Epithelial cell of prostate (primary cell): Measurements from ENCODE around the gene TSEN34.
A peak's percentile ranks its signal among the peaks of the same experiment; 100 is the strongest.
"Not testable (repeated sequence)": the region's sequence is repeated elsewhere in the genome, so short reads cannot be mapped to it uniquely, and the experiment has no call there.

Experiments used
- DNase-seq: peaks from one replicate; pipeline ENCODE4 v3.0.0-alpha.2; 2011; ENCODE audit warnings: low read depth, low spot score
- H3K27ac ChIP-seq: fragments of 450-650 bp; 2 replicates; pipeline ENCODE4 v1.5.1; 2017; ENCODE audit warnings: mild to moderate bottlenecking

The TSEN34 gene

DNA sequence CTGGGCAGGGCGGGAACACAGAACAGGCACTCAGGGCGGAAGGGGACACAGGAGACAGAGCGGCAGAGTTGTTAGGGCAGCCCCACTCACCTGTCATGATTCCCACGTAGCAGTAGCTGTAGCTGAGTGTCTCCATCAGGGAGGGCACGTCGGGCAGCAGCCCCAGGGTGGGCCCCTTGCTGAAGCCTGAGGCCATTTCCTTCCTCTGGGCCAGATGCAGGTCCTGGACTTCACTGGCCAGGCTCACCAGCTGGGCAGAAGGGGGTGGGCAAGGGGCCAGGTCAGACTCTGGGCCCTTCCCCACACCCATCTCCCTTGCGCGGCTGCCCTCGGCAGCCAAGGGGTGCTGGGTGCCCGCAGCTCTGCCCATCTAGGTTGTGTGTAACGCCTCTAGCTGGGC, 7.7 kb upstream of the TSEN34 start:
- no peak for DNase-seq
- H3K27ac ChIP-seq = no peak overlapping the region

DNA sequence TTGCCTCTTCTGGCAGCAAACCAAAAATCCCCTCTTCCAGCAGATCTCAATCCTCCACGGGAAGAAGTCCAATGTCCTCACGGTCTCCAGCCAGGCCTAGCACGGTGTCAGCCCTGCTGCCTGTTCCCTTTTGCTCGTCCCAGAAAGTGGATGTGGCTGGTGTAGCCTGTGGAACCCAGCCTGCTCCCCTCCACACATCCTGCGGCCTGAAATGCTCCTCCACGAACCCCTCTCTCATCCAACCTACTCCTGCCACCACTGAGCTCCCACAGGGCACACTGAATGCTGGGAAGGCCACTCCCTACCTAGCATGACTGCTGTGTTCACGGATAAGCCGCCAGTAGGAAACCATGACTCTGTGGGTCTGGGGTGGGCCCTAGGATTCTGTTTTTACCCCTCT, 4.8 kb upstream of the TSEN34 start:
- no peak overlapping the region for H3K27ac ChIP-seq
- DNase-seq = no peak

GRCh38 chr19:54186934-54187381, 4.2 kb upstream of the TSEN34 start:
- no peak overlapping the region for H3K27ac ChIP-seq
- DNase-seq = no peak

DNA sequence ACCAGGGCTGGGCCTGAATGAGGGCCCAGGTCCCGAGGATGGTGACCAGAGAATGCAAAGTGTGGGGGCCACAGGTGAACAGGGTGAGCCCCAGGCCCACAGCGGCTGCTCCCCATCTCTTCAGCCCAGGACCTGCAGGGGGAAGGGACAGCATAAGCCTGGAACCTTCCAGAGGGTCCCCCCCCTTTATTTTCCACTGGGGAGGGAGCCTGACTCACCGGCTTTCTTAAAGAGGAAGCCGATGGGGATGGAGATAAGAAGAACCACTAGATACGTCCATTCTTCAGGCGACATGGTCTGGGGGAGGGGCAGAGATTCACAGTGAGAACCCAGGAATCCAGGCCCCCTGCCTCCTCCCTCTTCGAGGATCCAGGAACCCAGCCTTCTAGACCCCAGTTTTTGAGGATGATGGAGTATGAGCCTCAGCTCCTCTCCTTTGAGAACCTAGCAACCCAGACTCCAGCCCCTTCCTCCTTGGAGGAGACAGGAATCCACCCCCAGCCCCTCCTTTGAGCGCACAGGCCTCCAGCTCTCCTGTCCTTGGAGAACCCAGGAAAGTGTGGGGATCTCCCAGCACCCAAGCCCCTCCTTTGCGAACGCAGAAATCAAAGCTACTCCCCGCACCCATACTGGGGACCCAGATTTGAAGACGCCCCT, 2.8 kb upstream of the TSEN34 start:
- peak overlapping the region; percentile 94 for H3K27ac ChIP-seq
- DNase-seq = no peak

DNA sequence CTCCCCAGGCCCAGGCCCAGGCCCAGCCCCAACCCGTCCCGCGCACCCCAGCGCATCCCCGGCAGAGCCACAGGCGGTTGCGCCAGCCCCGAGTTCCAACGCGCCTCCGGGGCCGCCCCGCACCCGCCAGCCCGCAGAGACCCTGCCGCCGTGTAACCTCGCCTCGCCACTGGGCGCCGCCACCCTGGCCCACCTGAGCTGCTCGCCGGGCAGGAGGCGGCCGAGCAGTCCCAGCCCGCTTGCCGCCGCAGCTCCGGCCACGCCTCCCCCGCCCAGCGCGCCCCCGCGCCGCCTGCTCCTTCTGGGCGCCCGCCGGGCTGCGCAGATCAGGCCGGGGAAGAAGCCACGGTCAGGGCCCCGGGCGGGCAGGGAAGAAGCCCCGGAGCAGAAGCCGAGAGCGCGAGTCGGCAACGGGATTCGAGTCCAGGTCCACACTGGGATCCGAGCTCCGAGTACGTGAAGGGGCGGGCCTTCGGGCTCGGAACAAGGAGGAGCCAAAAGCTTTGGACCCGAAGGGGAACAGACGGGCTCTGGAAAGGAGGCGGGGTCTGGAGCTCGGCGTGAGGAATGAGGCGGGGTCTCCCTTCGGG, 1.9 kb upstream of the TSEN34 start, which contains the start of gene MBOAT7:
MBOAT7 (minus strand) TSS at position 436 of the 590 bp plus-strand sequence. CDS start 1,072 bp downstream, outside the sequence.
- DNase-seq = no peak
- peak within 1 kb of the TSS; percentile 94 for H3K27ac ChIP-seq

GRCh38 chr19:54189735-54190502, 1.2 kb upstream of the TSEN34 start:
- DNase-seq = peak; percentile 99

DNA sequence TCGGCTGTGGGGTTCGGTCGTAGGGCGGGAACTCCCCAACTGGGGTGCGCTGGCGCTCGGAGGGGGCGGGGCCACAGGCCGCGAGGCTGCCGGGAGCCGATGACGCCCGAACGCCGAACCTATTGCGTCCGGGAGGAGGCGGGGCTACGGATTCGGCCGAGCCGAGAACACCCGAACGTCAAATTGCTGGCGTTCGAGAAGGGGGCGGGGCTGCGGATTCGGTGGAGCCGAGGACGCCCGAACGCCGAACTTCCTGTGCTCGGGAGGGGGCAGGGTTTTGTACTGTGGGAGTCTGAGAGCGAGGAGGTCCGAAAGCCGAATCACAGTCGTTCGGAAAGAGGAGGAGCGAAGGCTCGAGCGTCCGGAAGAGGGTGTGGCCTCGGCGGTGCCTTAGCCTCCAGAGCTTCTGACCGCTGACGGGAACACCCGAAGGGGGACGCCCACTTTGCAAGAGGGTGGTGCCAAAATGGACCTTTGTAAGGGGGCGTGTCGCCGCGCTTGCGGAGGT, 551 bp upstream of the TSEN34 start:
- peak; percentile 96 for DNase-seq
- peak overlapping the region; percentile 94 for H3K27ac ChIP-seq

More at GRCh38 chr19:54189735-54190502, 1.2 kb upstream of the TSEN34 start:
- peak overlapping the region; percentile 94 for H3K27ac ChIP-seq

- no peak for DNase-seq
- H3K27ac ChIP-seq = peak overlapping the region; percentile 94
Observed at GRCh38 chr19:54191811-54192453, 824 bp downstream of the TSEN34 start.

GRCh38 chr19:54193011-54193410, 1.9 kb downstream of the TSEN34 start:
- no peak for DNase-seq
- H3K27ac ChIP-seq = no peak overlapping the region

DNA sequence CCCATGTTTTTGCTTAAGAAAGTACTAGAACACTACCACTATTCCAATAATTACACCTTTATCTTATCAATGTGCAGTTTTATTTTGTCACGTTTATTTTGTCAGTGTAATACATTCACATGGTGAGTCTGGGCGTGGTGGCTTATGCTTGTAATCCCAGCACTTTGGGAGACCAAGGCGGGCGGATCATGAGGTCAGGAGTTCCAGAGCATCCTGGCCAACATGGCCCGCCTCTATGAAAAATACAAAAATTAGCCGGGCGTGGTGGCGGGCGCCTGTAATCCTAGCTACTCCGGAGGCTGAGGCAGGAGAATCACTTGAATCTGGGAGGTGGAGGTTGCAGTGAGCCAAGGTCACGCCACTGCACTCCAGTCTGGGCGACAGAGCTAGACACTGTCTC, 3.4 kb downstream of the TSEN34 start:
- DNase-seq, H3K27ac ChIP-seq: not testable (repeated sequence)

- DNase-seq = no peak
- peak overlapping the region; percentile 57 for H3K27ac ChIP-seq
Observed at GRCh38 chr19:54196536-54196935, 5.4 kb downstream of the TSEN34 start.

DNA sequence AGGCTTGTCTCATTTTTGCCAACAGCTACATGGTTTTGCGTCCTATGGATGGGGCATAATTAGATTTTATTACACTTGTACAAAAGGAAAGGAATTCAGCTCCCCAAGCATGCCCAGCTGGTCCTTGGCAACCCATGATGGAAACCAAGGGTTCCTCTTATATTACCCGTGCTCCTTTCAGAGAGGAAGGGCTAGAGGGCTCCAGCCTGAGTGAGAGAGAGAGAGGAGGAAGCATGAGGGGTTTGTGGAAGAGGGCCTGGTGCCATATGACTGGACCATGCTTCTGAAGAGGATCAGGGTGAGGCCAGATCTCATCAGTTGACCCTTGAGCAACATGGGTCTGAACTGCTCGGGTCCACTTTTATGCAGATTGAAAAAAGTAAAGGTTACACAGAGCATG, 6.0 kb downstream of the TSEN34 start:
- peak overlapping the region; percentile 57 for H3K27ac ChIP-seq
- DNase-seq = no peak

DNA sequence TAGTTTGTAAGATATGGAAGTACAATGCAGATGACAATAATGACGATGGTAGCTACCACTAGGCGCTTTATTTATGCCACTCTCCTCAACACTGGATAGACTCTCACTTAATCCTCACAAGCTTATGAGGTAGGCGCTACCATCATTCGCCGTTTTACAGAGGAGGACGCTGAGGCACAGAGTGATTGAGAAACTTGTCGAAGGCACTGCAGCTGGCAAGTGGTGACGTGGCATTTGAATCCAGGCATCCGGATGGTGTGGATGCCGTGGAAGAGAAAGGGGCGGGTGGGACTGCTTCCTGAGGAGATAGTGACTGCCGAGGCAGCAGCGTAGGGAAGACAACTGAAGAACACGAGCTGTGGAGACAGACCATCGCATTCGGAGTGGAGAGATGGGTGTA, 8.3 kb downstream of the TSEN34 start:
- no peak for DNase-seq
- no peak overlapping the region for H3K27ac ChIP-seq

GRCh38 chr19:54201172-54201701, 10.1 kb downstream of the TSEN34 start:
- no peak for DNase-seq
- H3K27ac ChIP-seq = peak overlapping the region; percentile 87

- DNase-seq = no peak
- peak overlapping the region; percentile 87 for H3K27ac ChIP-seq
Observed at GRCh38 chr19:54201980-54202379, 10.9 kb downstream of the TSEN34 start.

GRCh38 chr19:54203151-54203611, 12.1 kb downstream of the TSEN34 start:
- no peak for DNase-seq
- H3K27ac ChIP-seq = peak overlapping the region; percentile 87

- peak overlapping the region; percentile 87 for H3K27ac ChIP-seq
- DNase-seq = no peak
Observed at GRCh38 chr19:54204767-54205468, 13.8 kb downstream of the TSEN34 start.

- no peak overlapping the region for H3K27ac ChIP-seq
- no peak for DNase-seq
Observed at GRCh38 chr19:54206030-54206830, 15.1 kb downstream of the TSEN34 start.

- no peak for DNase-seq
- no peak overlapping the region for H3K27ac ChIP-seq
Observed at GRCh38 chr19:54206831-54207177, 15.7 kb downstream of the TSEN34 start.
